Stomach (tissue), 4 donors: ENCODE measurements around the gene MAP1LC3B.

Experiments used
- POLR2A ChIP-seq, 4 donors: fragments of 450-650 bp; IDR thresholded peaks; one replicate each; pipeline ENCODE4 v1.6.1; 2016; ENCODE audit warnings: antibody characterized with exemption in 4 of 4, control low read depth in 2 of 4, mild to moderate bottlenecking in 1 of 4, moderate library complexity in 1 of 4
- TF ChIP-seq, protein P1 (sequence below), 7 experiments: fragments of 450-650 bp in 4 of 7; fragments of 200-600 bp in 3 of 7; sonication (generic) in 3 of 7; IDR thresholded peaks; one replicate each; pipeline ENCODE4 v1.5.1; 2016 to 2019; ENCODE audit warnings: antibody characterized with exemption in 7 of 7, control low read depth in 2 of 7, mild to moderate bottlenecking in 1 of 7

DNA sequence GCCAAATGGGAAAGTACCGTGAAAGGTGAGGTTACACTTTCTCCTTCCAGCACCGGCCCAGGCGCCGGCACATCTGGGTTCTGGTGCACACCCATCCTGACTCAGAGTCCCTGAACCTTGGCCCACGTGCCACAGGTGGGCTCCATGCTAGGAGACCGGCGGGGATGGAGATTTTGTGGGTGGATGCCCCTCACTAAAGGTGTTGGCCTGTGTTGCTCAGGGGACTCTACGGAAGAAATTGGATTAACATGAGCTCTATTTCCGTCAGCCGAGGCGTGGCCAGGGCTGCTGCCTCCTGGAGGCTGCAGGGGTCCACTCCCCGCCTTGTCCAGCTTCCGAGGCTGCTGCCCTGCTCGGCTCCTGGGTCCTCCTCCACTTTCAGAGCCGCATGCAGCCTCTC, 39.3 kb upstream of the MAP1LC3B start:
- TF ChIP-seq, protein P1, sequence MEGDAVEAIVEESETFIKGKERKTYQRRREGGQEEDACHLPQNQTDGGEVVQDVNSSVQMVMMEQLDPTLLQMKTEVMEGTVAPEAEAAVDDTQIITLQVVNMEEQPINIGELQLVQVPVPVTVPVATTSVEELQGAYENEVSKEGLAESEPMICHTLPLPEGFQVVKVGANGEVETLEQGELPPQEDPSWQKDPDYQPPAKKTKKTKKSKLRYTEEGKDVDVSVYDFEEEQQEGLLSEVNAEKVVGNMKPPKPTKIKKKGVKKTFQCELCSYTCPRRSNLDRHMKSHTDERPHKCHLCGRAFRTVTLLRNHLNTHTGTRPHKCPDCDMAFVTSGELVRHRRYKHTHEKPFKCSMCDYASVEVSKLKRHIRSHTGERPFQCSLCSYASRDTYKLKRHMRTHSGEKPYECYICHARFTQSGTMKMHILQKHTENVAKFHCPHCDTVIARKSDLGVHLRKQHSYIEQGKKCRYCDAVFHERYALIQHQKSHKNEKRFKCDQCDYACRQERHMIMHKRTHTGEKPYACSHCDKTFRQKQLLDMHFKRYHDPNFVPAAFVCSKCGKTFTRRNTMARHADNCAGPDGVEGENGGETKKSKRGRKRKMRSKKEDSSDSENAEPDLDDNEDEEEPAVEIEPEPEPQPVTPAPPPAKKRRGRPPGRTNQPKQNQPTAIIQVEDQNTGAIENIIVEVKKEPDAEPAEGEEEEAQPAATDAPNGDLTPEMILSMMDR (IDR thresholded peaks at IDR 0.05), result no peak
- TF ChIP-seq POLR2A (IDR thresholded peaks at IDR 0.05), result no peak
